Kasumi-1 (cell line): ENCODE data around the gene PIK3C2B.
"Not testable (repeated sequence)": the region's sequence is repeated elsewhere in the genome, so short reads cannot be mapped to it uniquely, and the experiment has no call there.

Experiments used
- DNase-seq, 2 experiments: peaks; one replicate each; lab custom pipeline; 2025; lab: John Stamatoyannopoulos, UW

The PIK3C2B gene

DNA sequence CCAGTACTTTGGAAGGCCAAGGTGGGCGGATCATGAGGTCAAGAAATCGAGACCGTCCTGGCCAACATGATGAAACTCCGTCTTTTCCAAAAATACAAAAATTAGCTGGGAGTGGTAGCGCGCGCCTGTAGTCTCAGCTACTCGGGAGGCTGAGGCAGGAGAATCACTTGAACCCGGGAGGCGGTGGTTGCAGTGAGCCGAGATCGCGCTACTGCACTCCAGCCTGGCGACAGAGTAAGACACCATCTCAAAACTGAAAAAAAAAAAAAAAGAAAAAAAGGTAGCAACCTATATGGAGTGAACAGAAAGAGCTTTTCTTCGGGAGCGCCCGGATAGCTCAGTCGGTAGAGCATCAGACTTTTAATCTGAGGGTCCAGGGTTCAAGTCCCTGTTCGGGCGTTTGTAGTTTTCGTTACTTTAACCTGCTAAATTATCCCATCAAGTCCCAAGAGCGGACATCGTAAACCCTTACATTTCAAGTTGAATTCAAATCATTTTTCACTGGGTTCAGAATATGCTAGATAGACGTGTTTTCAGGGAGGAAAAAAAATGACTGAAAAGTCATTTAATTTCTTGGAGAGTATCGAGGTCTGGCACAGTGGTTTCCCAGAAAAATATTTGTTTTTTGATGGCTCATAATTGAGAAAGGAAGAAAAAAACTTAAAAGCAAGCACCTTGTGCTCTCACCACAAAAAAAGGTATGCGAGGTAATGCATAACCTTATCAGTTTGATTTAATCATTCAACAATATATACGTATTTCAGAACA is 11.8 kb upstream of the PIK3C2B start:
- DNase-seq = peak; percentile 82 to 85

DNA sequence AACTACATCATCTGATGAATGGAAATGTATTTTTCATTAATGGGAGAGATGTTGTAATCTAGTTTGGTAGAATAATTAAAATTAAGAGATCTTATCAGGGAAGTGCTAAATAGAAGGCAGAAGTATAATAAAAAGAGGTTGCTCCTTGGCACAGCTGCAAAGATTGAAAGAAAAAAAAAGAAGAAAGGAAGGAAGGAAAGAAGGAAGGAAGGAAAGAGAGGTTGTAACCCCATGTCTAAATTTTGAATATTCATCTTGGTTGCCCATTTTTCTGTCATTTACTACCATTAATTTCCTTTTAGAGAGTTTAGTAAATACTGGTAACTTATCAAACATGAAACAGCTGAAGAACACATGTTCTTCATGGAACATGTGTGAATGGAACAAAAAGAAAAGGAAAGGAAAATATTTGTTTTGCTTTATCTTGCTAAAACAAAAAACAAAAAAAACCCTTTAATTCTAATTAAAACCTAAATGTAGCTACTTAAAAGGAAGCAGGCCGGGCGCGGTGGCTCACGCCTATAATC is 11.1 kb upstream of the PIK3C2B start:
- peak; percentile 28 to 32 for DNase-seq

DNA sequence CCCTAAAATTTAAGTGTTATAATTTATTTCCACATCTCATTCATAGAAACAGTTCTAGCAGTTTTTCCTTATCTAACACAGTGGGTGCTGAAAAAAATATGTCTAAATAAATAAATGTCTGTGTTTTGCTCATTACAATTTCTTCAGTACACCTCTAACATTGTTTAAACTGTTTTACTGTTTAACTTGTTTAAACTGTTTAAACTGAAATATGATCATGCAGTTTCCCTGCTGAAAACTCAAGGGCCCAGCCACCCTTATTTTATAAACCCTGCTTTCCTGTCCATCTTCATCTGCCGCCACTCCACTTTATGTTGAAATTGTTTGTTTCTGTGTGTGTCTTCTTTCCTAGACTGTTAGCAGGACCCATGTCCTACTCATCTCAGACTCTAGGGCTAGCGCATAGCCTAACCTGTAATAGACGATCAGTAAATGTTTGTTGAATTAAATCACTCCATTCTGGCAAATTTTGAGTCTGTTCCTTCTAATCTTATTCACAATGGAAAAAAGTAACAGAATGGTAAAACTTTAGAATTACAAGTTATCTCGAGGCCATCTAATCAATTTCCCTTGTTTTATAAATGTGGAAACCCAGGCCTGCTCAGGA is 9.4 kb upstream of the PIK3C2B start:
- no peak for DNase-seq

DNA sequence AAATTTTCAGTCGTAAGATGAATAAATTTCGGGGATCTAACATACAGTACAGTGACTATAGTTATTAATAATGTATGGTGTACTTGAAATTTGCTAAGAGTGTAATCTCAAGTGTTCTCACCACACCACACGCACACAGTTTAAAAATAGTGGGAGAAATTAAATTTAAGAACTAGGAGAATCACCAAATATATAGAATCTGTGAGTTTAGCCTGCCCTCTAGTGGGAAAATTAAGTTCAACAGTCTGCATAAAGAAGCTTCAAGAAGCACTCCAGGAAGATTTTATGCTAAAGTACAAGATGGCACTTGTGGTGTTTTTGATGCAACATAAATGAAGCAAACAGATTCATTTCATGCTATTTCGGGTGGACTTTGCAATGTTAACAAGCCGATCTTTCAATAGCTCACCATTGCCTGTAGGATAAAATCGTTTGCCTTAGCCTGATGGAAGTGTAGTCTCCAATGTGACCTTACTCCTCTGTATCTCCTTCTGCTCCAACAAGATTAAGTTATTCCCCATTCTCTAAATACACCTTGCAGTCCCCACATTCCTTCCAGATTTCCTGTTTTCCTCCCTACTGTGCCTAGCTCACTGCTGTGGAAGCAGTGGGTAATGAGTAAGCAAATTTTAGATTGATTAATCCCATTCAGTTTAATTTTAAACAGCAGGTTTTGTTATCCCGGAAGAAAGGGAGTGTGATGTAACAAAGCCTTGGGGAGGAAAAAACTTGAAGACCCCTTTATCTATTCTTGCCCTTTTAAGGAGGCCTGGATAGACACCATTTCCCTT is 8.7 kb upstream of the PIK3C2B start:
- DNase-seq = peak; percentile 88 to 95

DNA sequence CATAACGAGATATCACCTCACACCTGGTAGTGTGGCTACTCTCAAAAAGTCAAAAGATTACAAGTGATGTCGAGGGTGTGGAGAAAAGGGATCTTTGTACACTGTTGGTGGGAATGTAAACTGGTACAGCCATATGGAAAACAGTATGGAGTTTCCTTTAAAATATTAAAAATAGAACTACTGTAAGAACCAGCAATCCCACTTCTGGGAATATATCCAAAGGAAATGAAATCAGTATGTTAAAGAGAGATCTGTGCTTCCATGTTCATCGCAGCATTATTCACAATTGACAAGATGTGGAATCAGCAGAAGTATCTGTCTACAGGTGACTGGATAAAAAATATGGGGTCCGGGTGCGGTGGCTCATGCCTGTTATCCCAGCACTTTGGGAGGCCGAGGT is 7.6 kb upstream of the PIK3C2B start:
- DNase-seq = no peak

DNA sequence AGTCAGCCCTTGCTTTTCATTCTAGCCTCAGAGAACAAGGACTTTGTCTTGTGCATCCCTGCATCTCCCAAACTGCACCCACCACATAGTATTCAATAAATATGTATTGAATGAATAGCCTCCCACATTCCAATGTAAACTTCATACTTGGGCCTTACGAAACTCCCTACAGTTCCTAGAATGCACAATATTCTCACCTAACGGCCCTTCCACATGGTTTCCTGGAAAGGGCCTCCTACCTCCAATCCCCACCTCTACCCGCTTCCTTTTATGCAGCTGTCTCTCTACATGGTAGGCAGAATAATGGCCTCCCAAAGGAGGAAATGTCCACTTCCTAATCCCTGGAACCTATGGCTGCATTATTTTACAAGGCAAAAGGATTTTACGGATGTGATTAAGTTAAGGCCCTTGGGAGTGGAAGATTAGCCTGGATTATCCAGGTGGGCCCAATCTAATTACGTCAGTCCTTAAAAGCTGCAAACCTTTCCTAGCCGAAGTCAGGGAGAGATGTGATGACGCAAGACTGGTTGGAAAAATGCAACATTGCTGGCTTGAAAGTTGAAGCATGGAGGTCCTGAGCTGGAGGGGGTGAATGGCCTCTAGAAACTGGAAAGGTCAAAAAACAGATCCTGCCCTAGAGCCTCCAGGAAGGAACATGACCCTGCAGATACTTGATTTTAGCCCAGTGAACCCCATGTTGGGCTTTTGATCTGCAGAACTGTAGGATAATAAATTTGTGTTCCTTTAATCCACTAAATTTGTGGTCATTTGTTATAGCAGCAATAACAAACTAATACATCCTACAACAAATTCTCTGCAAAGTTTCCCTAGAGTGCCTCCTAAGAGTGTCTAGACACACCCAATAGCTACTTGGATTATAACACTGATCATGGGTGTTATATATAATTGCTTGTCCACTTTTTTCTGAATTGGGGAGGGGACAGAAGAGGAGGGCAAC is 5.2 kb upstream of the PIK3C2B start:
- DNase-seq = no peak

DNA sequence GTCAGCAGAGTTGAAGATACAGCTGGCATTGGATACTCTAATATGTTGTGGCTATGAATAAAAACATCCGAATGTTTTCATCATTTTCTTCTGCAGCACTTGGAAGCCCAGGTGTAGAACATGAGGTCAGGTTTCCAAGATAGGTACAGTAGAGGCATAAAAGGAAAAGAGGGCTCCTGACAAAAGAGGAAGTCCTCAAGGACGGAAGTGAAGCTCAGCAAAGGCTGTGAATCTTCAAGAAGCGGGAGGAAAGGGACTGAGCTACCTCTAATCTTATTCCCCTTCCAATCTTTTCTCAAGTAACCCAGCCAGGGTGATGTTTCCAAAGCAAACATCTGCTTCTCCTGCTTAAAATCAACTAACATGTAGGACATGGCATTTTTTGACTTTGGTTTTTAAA is 4.4 kb upstream of the PIK3C2B start:
- peak; percentile 58 to 71 for DNase-seq

DNA sequence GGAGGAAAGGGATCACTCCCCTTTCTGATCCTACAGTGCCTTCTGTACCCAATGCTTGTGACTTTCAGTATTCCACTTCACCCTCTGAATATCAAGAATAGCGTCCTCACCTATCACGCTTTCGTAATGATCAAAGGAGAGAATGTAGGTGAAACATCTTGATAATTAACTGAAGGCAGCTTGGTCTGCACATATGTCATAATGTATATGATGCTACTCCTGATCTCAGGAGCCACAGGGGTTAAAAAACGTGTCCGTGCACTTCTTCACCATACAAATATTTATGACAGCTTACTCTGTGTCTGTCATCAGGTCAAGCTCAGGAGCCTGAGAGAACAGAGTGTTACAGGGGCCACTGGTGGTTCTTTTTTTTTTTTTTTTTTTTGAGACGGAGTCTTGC is 1.2 kb upstream of the PIK3C2B start:
- no peak for DNase-seq

DNA sequence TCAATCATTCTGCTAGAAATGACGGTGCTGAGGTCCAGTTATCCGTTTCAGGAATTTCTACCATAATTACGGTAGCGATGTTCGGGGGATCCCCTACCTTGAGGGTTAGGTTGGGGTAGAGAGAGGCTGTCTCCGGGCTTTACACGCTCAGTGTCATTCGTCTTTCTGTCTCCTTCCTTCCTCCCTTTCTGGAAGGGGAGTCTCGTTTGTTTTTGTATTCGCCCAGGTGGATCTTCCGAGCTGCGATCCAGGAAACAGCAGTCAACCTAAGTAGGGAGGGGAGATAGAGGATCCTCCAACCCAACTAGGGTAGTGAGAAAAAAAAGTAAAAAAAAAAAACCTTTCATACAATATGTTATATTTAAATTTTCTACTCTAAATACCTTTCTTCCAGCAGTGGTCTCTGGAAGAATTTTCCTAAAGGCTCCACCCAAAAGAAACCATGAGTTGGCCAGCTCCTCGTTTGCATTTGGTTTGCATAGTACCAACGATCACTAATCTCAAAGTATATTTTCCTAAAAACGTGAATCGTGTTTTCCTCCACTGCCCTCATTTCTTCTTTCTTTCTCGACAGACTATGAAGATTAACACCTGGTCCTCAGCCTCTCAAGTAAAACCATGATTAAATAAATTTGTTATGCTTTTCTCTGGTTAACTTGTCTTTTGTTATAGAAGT is 611 bp upstream of the PIK3C2B start:
- DNase-seq = no peak

DNA sequence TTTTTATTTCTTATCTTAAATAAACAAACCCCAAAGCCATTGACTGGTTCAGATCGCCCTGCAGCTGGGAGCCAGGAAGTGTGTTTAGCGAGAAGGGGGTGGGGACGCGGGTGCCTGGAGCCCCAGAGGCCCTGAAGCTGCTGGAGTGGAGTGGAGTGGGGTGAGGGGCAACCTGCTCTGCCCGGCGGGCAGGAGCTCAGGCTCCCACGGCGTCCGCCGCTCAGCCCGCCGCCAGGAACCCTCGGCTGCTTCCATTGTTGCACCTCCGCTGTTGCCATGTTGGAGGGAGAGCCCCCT is 673 bp downstream of the PIK3C2B start:
- DNase-seq = peak; percentile 71 to 78

DNA sequence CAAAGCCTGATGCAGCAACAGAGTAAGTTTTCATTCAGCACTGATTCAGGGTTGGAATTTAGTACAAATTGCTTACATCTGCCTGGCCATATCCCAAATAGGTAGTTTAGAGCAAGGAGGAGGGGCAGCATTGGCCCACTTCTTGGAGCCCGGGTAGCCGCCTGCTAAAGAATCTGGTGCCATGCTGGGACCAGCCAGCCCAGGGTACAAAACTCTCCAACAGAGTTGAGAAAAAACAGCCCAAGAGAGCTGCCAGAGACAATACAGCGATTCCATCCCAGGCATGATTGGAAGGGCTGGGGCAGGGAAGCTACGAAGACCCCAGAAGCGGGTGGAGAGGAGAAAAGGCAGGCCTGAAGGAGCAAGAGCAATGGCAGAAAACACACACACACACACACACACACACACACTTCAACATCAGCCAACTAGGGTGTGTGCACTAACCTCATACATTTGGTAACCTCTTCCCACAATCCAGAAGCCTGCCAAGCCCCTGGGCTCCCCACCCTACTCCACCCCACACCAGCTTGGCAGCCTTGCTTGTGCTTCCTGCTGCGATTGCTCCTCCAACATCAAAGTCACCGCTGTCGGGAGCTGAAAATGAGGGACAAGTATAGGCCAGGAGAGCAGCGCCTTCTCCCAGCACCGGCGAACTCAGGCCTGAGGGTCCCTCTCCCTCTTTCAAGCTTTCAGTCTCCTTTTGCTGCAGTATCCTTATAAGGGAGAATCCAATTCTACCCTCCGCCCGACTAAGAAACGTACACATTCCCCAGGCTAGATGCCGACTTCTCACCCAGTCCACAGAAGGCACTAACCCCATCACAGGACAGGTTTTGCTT is 1.2 kb downstream of the PIK3C2B start:
- peak; percentile 71 to 78 for DNase-seq

DNA sequence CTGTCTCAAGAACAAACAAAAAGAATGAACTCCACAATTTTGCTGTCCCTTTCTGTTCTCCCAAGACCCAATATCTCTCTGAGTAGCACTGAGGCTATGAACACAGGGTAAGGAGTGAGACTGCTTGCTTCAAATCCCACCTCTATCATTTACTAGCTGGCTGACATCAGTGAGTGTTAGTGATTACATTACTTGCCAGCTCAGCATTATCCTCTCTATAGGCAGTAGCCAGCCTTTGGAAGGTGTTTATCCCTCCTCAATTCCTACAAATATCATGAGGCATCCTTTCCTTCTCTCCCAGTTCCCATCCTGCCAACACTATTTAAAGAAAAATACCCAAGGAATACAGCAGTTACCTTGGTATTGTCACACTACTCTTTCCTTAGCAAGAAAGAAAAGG is 3.0 kb downstream of the PIK3C2B start:
- no peak for DNase-seq

DNA sequence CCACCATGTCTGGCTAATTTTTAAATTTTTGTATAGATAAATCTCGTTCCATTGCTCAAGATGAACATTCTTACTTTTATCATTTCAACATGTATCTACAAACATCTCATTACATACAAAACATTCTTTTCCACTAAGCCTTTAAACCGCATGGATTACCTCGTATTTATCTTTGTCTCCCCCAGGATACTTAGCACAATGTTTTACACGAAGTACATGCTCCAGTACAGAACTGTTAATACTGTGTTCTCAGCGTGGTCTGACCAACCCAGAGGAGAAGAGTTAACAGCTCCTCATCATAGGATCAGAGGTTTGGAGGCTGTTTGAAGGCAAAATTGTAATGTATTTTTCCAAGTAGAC is 7.4 kb downstream of the PIK3C2B start:
- DNase-seq = no peak

DNA sequence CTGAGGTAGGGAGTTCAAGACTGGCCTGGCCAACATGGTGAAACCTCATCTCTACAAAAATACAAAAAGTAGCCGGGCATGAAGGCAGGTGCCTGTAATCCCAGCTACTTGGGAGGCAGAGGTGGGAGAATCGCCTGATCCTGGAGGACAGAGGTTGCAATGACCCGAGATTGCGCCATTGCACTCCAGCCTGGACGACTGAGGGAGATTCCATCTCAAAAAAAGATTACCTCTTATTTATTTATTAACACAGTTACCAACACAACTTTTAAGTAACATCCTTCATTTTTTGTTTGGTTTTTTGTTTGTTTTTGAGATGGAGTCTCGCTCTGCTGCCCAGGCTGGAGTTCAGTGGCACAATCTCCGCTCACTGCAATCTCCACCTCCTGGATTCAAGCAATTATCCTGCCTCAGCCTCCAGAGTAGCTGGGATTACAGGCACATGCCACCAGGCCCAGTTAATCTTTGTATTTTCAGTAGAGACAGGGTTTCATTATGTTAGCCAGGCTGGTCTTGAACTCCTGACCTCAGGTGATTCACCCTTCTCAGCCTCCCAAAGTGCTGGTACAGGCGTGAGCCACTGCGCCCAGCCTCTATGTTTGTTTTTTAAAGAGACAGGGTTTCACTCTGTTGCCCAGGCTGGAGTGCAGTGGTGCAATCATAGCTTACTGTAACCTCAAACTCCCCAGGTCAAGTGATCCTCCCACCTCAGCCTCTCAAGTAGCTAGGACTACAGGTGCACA is 7.9 kb downstream of the PIK3C2B start:
- DNase-seq = not testable (repeated sequence)

DNA sequence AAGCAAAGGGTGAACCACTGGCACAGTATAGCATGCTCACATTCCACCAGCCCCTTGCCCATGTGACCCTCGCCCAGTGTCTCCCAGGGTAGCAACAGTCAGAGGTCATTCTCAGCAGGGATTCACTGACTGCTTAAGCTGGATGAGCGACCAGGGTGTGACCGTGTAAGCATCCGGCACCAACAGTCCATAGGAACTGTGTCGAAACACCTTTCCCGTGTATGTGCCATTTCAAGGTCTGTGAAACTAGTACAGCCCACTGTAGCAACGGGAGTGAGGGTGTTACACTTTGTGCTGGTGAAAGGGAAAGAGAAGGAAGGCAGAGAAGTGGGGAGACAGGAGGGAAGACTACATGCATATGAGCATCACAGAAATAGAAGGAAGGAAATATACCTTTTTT is 10.8 kb downstream of the PIK3C2B start:
- DNase-seq = no peak

DNA sequence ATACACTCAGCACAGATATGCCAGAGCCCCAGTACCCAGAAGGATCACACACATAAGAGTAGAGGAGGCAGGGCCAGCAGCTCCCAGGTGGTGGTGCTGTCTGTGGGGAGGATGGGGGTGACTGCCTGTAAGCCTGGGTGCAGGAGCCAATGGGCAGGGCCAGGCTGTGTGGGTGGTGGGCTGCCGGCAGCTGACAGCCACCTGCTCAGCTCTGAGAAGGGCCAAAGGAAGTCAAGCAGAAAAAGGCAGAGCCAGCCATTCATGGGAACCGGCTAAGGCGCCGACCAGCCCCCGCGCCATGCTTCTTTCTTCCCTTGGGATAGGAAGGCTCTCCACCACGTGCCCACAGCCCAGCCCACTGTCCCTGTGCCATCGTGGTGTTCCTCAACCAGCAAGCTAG is 14.1 kb downstream of the PIK3C2B start:
- DNase-seq = no peak

DNA sequence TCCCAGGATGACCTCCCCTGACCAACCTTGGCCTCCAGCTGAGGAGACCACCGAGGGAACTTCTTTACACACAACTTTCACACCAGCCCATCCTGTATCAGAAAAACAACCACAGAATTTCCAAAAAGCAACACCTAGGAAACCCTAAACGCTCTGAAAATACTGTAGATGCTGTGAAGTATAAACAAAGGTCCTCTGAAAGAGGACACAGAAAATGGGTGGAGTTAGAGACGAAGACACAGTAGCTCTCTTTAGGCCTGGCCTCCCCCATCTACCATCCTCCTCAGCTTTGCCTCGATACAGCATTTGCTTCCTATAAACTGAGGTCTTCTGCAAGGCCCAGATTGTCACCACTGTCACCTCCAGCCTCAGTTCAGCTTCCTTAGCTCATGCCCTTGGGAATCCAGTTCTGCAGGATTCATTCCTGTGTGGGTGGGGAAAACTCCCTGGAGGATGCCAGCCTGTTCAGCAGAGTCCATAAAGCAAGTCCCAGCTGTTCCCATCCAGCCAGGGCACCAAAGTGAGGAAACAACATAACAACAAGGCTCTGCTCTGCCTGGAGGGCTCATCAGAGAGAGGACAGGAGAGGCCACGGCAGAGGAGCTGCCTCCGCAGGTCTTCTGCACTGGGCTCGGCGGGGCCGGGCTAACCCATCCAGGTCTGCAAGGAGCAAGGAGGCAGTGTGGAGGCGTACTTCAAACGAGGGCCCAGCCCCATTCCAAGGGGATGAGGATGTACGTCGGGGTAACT is 15.0 kb downstream of the PIK3C2B start:
- DNase-seq = no peak

DNA sequence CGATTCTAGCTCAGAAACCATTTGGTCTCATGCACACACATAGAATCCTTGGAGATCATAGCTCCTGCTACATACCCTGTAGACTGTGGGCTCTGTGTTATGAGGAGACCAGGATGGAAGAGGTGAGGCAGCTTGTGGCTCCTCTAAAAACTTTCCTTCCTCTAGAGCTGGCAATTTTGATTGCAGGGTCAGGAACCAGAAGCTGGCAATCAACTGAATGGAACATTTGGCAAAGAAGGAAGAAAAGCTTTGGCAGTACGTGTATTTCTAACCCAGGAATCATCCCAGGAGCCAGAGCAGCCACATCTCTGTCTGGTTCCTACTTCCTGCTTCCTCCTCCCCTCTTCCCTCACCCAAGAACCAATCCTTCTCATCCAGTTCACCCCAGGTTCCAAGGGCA is 15.7 kb downstream of the PIK3C2B start:
- DNase-seq = no peak
